BLaER1 (cell line): Measurements from ENCODE around the gene PCDHAC2.
A peak's percentile ranks its signal among the peaks of the same experiment; 100 is the strongest.

Experiments used
- H3K27ac ChIP-seq: shearing (Covaris generic); formaldehyde crosslinking; 2 replicates; pipeline ENCODE4 v1.8.1; 2022
- H3K27me3 ChIP-seq: shearing (Covaris generic); formaldehyde crosslinking; 2 replicates; pipeline ENCODE4 v1.8.1; 2022
- H3K36me3 ChIP-seq: shearing (Covaris generic); formaldehyde crosslinking; 2 replicates; pipeline ENCODE4 v1.8.1; 2022
- H3K4me1 ChIP-seq: shearing (Covaris generic); formaldehyde crosslinking; 2 replicates; pipeline ENCODE4 v1.8.1; 2022
- H3K4me2 ChIP-seq: shearing (Covaris generic); formaldehyde crosslinking; 2 replicates; pipeline ENCODE4 v1.8.1; 2022
- H3K4me3 ChIP-seq: shearing (Covaris generic); formaldehyde crosslinking; 2 replicates; pipeline ENCODE4 v1.8.1; 2022
- H3K9ac ChIP-seq: shearing (Covaris generic); formaldehyde crosslinking; 2 replicates; pipeline ENCODE4 v1.8.1; 2022
- H3K9me3 ChIP-seq: shearing (Covaris generic); formaldehyde crosslinking; 2 replicates; pipeline ENCODE4 v1.8.1; 2022
- H4K20me1 ChIP-seq: shearing (Covaris generic); formaldehyde crosslinking; 2 replicates; pipeline ENCODE4 v1.8.1; 2022
- Cebpa-rat ChIP-seq: shearing (Covaris generic); IDR thresholded peaks from 2 replicates; pipeline ENCODE4 v1.8.1; 2022

Gene PCDHAC2

DNA sequence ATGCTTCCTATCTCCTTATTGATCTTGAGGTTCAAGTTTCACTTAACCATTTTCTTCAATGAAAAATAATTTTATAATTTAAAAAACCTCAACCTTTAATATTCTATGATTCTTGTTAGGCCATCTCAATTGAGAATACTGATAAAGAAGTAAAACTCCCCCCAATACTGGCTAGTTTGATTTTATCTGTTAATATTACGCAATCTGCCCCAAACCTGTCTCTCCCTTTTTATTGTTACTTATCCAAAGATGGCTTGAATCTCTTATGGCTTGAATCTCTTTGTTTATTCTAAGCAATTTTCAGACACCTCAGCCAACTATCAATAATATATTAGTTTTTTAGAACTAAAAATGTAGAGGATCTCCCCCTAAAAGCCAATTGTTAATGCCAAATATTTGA is 4.1 kb upstream of the PCDHAC2 start:
- Histone ChIP-seq H3K4me1 (no peaks in the 10 kb centered on the region), H4K20me1 (no peaks in the 10 kb centered on the region), H3K4me2 (no peak overlapping the region), H3K27ac (no peak overlapping the region), H3K36me3 (no peaks in the 10 kb centered on the region; the same call in 1 of the 2 replicates), H3K4me3 (no peak overlapping the region), H3K9me3 (peaks cover 13% of the 10 kb centered on the region), H3K9ac (no peak overlapping the region), H3K27me3 (no peaks in the 10 kb centered on the region)
- TF ChIP-seq Cebpa-rat = peak; percentile 62; the same call in 1 of the 2 replicates

DNA sequence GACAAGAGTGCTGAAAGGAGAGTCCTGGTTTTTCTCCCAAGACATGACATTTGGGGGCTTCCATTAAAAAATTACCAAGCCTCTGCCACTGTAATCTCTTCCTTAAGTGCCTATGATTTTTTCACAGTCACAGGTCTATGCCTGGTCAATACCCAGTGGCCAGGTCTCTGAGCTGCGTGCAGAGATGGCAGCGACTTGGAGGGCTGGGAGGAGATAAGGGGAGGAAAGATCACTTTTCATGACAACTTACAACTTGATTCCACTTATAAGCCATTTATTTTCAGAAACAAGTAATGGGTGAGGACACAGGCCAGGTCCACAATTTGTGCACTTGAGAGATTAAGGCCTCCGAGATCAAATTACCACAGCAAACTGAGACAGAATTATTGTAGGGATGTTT is 1.9 kb upstream of the PCDHAC2 start:
- H3K4me1 ChIP-seq = no peaks in the 10 kb centered on the region
- no peaks in the 10 kb centered on the region for H4K20me1 ChIP-seq
- no peaks in the 10 kb centered on the region for H3K27me3 ChIP-seq
- H3K4me2 ChIP-seq = no peak overlapping the region
- TF ChIP-seq Cebpa-rat = no peak
- no peak overlapping the region for H3K9ac ChIP-seq
- no peak overlapping the region for H3K4me3 ChIP-seq
- H3K27ac ChIP-seq = no peak overlapping the region
- peaks cover 18% of the 10 kb centered on the region for H3K9me3 ChIP-seq
- no peaks in the 10 kb centered on the region; the same call in 1 of the 2 replicates for H3K36me3 ChIP-seq

GRCh38 chr5:140965905-140966292 is 377 bp upstream of the PCDHAC2 start:
- Histone ChIP-seq H3K36me3 (no peaks in the 10 kb centered on the region; the same call in 1 of the 2 replicates), H3K4me2 (no peak overlapping the region), H3K9ac (no peak overlapping the region), H4K20me1 (no peaks in the 10 kb centered on the region), H3K4me3 (no peak overlapping the region), H3K4me1 (no peaks in the 10 kb centered on the region), H3K27me3 (no peaks in the 10 kb centered on the region), H3K9me3 (peaks cover 18% of the 10 kb centered on the region), H3K27ac (no peak overlapping the region)
- TF ChIP-seq Cebpa-rat = no peak

- no peak for TF ChIP-seq Cebpa-rat
- Histone ChIP-seq H4K20me1 (no peaks in the 10 kb centered on the region), H3K4me2 (no peak overlapping the region), H3K4me3 (no peak overlapping the region), H3K4me1 (no peaks in the 10 kb centered on the region), H3K27me3 (no peaks in the 10 kb centered on the region), H3K27ac (no peak overlapping the region), H3K9ac (no peak overlapping the region), H3K9me3 (peaks cover 18% of the 10 kb centered on the region), H3K36me3 (no peaks in the 10 kb centered on the region; the same call in 1 of the 2 replicates)
These were observed 1.1 kb downstream of the PCDHAC2 start for GRCh38 chr5:140967226-140967893.

DNA sequence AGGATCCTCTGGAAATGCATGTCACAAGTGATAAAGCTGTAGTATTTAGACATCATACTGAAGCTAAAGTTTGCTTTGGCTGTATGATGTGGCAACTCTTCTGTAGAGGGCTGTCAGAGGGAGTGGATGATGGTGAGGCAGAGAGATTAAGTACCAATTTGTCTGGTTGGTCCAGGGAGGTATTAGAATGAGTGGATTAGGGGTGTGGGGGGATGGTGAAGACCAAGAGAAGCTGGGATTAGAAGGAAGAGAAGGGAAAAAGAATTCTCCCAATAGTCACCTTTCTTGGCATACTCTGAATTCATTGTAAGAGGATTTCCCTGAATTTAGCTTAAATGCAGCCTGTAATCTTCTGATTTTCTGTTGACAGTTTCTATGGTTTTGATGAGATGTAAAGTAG is 3.6 kb downstream of the PCDHAC2 start:
- Histone ChIP-seq H3K4me1 (no peaks in the 10 kb centered on the region), H3K36me3 (no peaks in the 10 kb centered on the region; the same call in 1 of the 2 replicates), H3K27ac (no peak overlapping the region), H3K4me3 (no peak overlapping the region), H4K20me1 (no peaks in the 10 kb centered on the region), H3K4me2 (no peak overlapping the region), H3K27me3 (no peaks in the 10 kb centered on the region), H3K9me3 (peaks cover 18% of the 10 kb centered on the region), H3K9ac (no peak overlapping the region)
- no peak for TF ChIP-seq Cebpa-rat

DNA sequence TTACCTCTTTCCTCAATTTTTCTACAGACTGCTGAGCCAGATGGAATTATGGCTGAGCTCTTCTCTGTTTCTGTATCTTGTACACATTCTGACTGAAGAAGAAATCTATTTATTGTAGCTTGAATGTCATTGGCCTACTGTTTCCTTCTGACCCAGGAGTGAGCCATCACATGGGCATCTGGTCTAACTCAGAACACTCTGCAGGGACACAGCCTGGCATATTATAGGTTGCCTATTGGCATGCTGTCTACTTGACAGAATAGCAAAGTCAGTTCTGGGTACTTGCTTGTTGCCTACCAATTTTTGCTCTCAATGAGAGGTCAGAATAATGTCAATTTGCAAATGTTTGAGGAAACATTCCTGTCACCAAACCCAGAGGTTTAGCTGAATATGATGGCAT is 7.3 kb downstream of the PCDHAC2 start:
- H3K4me2 ChIP-seq = no peak overlapping the region

DNA sequence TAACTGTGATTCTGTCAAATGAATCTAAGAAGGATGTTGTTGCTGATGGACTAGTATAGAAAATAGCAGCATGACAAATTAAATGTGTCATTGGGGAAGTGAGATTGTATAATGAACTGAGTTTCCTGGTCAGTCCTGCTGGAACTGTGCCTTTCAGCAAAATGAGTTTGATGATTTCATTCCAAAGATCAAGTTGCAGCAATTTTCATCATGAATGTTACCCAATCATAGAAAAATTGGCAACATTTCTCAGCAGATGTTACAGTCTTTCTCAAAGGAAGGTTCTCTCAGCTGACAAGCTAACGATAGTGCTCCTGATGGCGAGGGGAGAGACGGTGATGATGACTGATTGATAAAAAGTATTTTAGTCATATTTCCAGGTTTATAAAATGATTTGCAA is 10.7 kb downstream of the PCDHAC2 start:
- H3K9me3 ChIP-seq = no peaks in the 10 kb centered on the region
- no peaks in the 10 kb centered on the region for H3K36me3 ChIP-seq
- TF ChIP-seq Cebpa-rat = no peak
- H3K27me3 ChIP-seq = no peaks in the 10 kb centered on the region
- no peak overlapping the region for H3K9ac ChIP-seq
- no peak overlapping the region for H3K27ac ChIP-seq
- no peaks in the 10 kb centered on the region for H4K20me1 ChIP-seq
- no peaks in the 10 kb centered on the region for H3K4me1 ChIP-seq
- H3K4me2 ChIP-seq = no peak overlapping the region
- no peak overlapping the region for H3K4me3 ChIP-seq

More for the DNA sequence above, 7.3 kb downstream of the PCDHAC2 start:
- Histone ChIP-seq H4K20me1 (no peaks in the 10 kb centered on the region), H3K27ac (no peak overlapping the region), H3K9me3 (no peaks in the 10 kb centered on the region), H3K27me3 (no peaks in the 10 kb centered on the region), H3K36me3 (no peaks in the 10 kb centered on the region), H3K4me3 (no peak overlapping the region), H3K9ac (no peak overlapping the region), H3K4me1 (no peaks in the 10 kb centered on the region)
- no peak for TF ChIP-seq Cebpa-rat

GRCh38 chr5:140978260-140978659 is 12.0 kb downstream of the PCDHAC2 start:
- H4K20me1 ChIP-seq = no peaks in the 10 kb centered on the region
- H3K4me1 ChIP-seq = no peaks in the 10 kb centered on the region
- no peaks in the 10 kb centered on the region for H3K9me3 ChIP-seq
- H3K27ac ChIP-seq = no peak overlapping the region
- H3K9ac ChIP-seq = no peak overlapping the region
- no peaks in the 10 kb centered on the region for H3K27me3 ChIP-seq
- H3K4me3 ChIP-seq = no peak overlapping the region
- no peak overlapping the region for H3K4me2 ChIP-seq
- no peak for TF ChIP-seq Cebpa-rat
- H3K36me3 ChIP-seq = no peaks in the 10 kb centered on the region

GRCh38 chr5:140978983-140979382 is 12.7 kb downstream of the PCDHAC2 start:
- Histone ChIP-seq H3K27me3 (no peaks in the 10 kb centered on the region), H3K9ac (no peak overlapping the region), H3K9me3 (no peaks in the 10 kb centered on the region), H4K20me1 (no peaks in the 10 kb centered on the region), H3K4me3 (no peak overlapping the region), H3K4me2 (no peak overlapping the region), H3K27ac (no peak overlapping the region), H3K4me1 (no peaks in the 10 kb centered on the region), H3K36me3 (no peaks in the 10 kb centered on the region)
- no peak for TF ChIP-seq Cebpa-rat

- Histone ChIP-seq H3K9ac (no peak overlapping the region), H3K4me3 (no peak overlapping the region), H3K27ac (no peak overlapping the region), H3K27me3 (no peaks in the 10 kb centered on the region), H3K9me3 (no peaks in the 10 kb centered on the region), H3K36me3 (no peaks in the 10 kb centered on the region), H3K4me1 (0 out of 2 replicates have a peak, but pooled peaks cover 4% of the 10 kb centered on the region), H4K20me1 (no peaks in the 10 kb centered on the region), H3K4me2 (no peak overlapping the region)
- TF ChIP-seq Cebpa-rat = no peak
These were observed 15.9 kb downstream of the PCDHAC2 start for GRCh38 chr5:140982083-140982716.
